ENCODE results near the gene ECEL1. TPM values are rescaled to one million over a fixed set of nuclear protein-coding genes. Genes with fewer than 3 reads are reported as not detected.
A peak's percentile ranks its signal among the peaks of the same experiment; 100 is the strongest.

The ECEL1 gene
- total and polyA plus RNA-seq, 5 donors from 2014 or later: not detected

DNA sequence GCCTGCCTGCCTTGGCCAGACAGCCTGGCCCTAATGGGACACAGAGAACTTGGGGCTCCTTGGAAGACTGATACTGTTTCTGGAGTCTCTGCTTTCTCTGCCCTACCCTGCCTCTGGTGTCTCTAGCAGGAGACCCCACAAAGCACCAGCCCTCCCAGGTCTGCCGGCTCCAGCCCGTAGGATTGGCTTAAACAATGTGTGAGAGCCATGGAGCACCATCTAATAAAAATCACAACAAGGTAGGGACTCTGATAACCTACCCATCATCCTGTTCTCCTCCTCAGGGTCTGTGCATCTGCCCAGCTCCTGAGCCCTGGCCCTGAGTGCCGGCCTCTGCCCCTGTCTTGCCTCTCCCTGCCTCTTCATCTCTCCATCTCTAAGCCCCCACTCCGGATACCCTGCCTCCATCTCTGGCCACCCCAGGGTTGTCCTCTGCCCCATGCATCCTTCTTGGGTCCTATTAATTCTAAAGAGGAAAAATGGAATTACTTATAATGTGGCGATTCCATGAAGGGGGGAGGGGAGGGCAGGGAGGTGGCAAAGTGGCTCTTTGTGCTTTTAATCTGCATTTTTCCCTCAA lies 1.2 kb upstream of the ECEL1 start:
- H3K36me3 ChIP-seq (ENCODE audit: control insufficient read depth, insufficient read depth, low read length): no peaks in the 10 kb centered on the region
- H3K36me3 Mint-ChIP-seq: no peaks in the 10 kb centered on the region
- peaks cover 0 to 14% (median under 1%) of the 10 kb centered on the region in 4 donors for H3K4me1 Mint-ChIP-seq
- H3K27me3 Mint-ChIP-seq: peaks cover 40% of the 10 kb centered on the region
- no peaks in the 10 kb centered on the region for H3K9me3 ChIP-seq (ENCODE audit: control insufficient read depth in 2 of 2, low read length in 2 of 2)
- DNase-seq (no peak), ATAC-seq (ENCODE audit: low read depth in 2 of 2) (no peak)
- H3K4me1 ChIP-seq (ENCODE audit: control insufficient read depth, insufficient read depth, low read length, poor library complexity, severe bottlenecking): peaks cover 8% of the 10 kb centered on the region
- no peak overlapping the region for H3K27ac ChIP-seq (ENCODE audit: insufficient read depth, low read length, poor library complexity, severe bottlenecking)
- peak overlapping the region in 2 of 4 donors; percentile 36 to 38 for H3K4me3 Mint-ChIP-seq
- H3K27ac Mint-ChIP-seq: no peak overlapping the region
- H3K27me3 ChIP-seq (ENCODE audit: control insufficient read depth, insufficient read depth, low read length): peaks cover 4% of the 10 kb centered on the region
- H3K4me3 ChIP-seq (ENCODE audit: low read depth, low read length): no peak overlapping the region
- H3K9me3 Mint-ChIP-seq: peaks cover 0 to 5% (median 0%) of the 10 kb centered on the region in 7 donors

DNA sequence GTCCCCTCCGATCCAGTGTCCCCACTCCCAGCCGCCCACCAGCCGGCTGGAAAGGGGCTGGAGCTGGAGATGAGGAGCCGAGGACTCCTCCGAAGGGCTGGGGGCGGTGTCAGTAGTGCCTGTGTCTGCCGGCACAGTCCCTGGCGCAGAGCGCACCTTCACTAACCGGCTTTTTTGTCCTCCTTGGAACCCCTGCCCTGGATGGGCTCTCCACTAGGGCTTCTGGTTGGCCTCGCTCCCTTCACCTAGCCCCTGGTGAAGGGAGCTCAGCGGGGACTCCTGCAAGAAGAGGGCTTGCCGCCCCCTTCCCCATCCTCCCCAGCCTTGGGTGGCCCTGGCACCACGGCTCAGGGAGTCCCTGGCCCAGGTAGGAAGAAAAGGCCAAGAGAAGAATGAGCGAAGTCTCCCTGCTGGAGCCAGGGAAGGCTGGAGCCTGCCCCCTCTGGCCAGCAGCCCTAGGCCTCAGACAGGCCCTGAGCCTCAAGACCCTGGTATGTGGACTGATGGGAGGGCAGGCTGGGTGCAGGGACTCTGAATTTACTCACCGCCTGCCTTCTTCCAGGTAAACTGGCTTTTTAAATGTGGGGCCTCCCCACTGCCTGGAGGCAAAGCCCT lies 570 bp upstream of the ECEL1 start:
- Mint-ChIP-seq H3K4me3 (peak overlapping the region in 1 of 4 donors; percentile 38), H3K27ac (no peak overlapping the region), H3K9me3 (peaks cover 0 to 3% (median 0%) of the 10 kb centered on the region in 7 donors), H3K27me3 (peaks cover 40% of the 10 kb centered on the region), H3K4me1 (peaks cover 0 to 14% (median under 1%) of the 10 kb centered on the region in 4 donors), H3K36me3 (no peaks in the 10 kb centered on the region)
- DNase-seq (no peak), ATAC-seq (ENCODE audit: low read depth in 2 of 2) (no peak)
- H3K4me3 ChIP-seq (ENCODE audit: low read depth, low read length): no peak overlapping the region
- peaks cover 4% of the 10 kb centered on the region for H3K27me3 ChIP-seq (ENCODE audit: control insufficient read depth, insufficient read depth, low read length)
- peaks cover 8% of the 10 kb centered on the region for H3K4me1 ChIP-seq (ENCODE audit: control insufficient read depth, insufficient read depth, low read length, poor library complexity, severe bottlenecking)
- no peaks in the 10 kb centered on the region for H3K36me3 ChIP-seq (ENCODE audit: control insufficient read depth, insufficient read depth, low read length)
- no peak overlapping the region for H3K27ac ChIP-seq (ENCODE audit: insufficient read depth, low read length, poor library complexity, severe bottlenecking)
- no peaks in the 10 kb centered on the region for H3K9me3 ChIP-seq (ENCODE audit: control insufficient read depth in 2 of 2, low read length in 2 of 2)

DNA sequence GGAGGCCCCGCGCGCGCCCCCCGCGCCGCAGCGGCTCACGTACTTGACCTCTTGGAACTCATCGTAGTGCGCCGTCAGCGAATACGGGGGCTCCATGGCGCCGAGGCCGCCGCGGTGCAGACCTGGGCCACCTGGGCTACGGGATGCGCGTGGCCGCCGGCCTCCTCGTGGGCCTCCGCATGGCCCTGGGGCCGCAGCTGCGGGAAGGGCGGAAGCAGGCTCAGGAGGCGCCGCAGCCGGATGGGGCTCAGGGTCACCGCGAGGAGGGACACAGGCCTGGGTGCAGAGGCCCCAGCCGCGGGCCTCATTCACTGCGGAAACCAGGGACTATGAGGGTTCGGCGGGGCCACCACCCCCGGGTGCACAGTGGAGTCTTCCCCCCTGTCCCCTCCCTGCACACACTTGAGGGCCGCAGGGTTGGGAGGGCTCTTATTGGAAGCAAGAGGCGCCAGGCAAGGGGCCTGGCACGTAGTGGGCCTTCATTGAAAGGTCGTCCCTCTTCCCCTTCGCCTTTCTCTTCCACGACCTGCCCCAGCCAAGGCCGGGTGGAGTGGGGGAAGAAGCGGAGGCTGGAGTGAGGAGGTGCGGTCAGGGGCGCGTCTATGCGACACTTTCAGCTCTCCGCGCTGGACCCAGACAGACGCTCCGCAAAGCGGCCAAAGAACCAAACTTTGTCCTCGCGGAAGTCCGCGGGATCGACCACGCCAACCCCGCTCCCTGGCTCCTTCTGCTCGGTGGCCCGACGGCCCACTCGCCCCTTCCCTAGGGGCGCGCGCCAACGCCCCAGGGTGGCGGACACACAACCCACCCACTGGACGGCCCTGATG lies 863 bp downstream of the ECEL1 start:
- no peaks in the 10 kb centered on the region for H3K36me3 Mint-ChIP-seq
- H3K27ac Mint-ChIP-seq: no peak overlapping the region
- no peak for DNase-seq
- no peak for ATAC-seq (ENCODE audit: low read depth in 2 of 2)
- Histone ChIP-seq H3K27ac (ENCODE audit: insufficient read depth, low read length, poor library complexity, severe bottlenecking) (no peak overlapping the region), H3K9me3 (ENCODE audit: control insufficient read depth in 2 of 2, low read length in 2 of 2) (no peaks in the 10 kb centered on the region), H3K4me1 (ENCODE audit: control insufficient read depth, insufficient read depth, low read length, poor library complexity, severe bottlenecking) (peaks cover 8% of the 10 kb centered on the region), H3K4me3 (ENCODE audit: low read depth, low read length) (no peak overlapping the region), H3K36me3 (ENCODE audit: control insufficient read depth, insufficient read depth, low read length) (no peaks in the 10 kb centered on the region), H3K27me3 (ENCODE audit: control insufficient read depth, insufficient read depth, low read length) (peaks cover 4% of the 10 kb centered on the region)
- peaks cover 0 to 4% (median 0%) of the 10 kb centered on the region in 7 donors for H3K9me3 Mint-ChIP-seq
- H3K27me3 Mint-ChIP-seq: peaks cover 32% of the 10 kb centered on the region
- no peak overlapping the region for H3K4me3 Mint-ChIP-seq
- peaks cover 0 to 14% (median under 1%) of the 10 kb centered on the region in 4 donors for H3K4me1 Mint-ChIP-seq

DNA sequence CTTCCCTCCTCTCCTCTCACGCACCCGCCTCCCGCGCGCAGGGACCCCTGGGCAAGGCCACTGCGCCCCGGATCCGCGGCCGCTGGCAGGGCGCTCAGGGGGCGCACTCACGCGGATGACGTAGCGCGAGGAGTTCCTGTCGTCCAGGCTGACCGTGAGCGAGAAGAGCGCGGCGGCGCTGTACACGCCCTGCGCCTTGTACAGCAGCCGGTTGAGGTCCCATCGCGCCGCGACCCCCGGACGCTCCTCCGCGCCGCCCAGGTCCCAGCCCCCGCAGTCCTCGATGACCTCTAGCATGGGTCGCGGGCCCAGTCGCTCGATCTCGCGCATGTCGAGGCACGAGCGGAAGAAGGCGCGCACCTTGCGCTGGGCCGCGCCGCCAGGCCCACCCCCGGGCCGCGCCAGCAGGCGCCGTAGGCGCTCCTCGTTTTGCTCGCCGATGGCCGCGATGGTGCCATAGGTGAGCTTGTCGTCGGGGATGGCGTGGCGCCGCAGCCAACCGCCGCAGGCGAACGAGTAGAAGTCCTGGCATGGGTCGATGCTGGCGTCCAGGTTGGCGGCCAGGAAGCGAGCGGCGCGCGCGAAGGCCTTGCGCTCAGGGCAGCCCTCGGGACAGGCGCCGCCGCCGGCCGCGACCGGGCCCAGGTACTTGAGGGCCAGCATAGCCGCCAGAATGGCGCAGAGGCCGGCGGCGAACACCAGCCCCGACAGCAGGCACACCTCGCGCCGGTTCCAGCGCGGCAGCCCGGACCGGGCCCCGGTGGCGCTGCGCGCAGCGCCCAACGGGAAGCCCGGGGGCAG lies 1.7 kb downstream of the ECEL1 start:
- Histone ChIP-seq H3K36me3 (ENCODE audit: control insufficient read depth, insufficient read depth, low read length) (no peaks in the 10 kb centered on the region), H3K4me3 (ENCODE audit: low read depth, low read length) (no peak overlapping the region), H3K9me3 (ENCODE audit: control insufficient read depth in 2 of 2, low read length in 2 of 2) (no peaks in the 10 kb centered on the region), H3K4me1 (ENCODE audit: control insufficient read depth, insufficient read depth, low read length, poor library complexity, severe bottlenecking) (peaks cover 8% of the 10 kb centered on the region), H3K27me3 (ENCODE audit: control insufficient read depth, insufficient read depth, low read length) (peaks cover 4% of the 10 kb centered on the region), H3K27ac (ENCODE audit: insufficient read depth, low read length, poor library complexity, severe bottlenecking) (no peak overlapping the region)
- ATAC-seq (ENCODE audit: low read depth in 2 of 2) (no peak), DNase-seq (no peak)
- peaks cover 29% of the 10 kb centered on the region for H3K27me3 Mint-ChIP-seq
- H3K4me3 Mint-ChIP-seq: no peak overlapping the region
- H3K27ac Mint-ChIP-seq: no peak overlapping the region
- H3K9me3 Mint-ChIP-seq: peaks cover 0 to 3% (median 0%) of the 10 kb centered on the region in 7 donors
- no peaks in the 10 kb centered on the region for H3K36me3 Mint-ChIP-seq
- H3K4me1 Mint-ChIP-seq: peaks cover 0 to 14% (median under 1%) of the 10 kb centered on the region in 4 donors

DNA sequence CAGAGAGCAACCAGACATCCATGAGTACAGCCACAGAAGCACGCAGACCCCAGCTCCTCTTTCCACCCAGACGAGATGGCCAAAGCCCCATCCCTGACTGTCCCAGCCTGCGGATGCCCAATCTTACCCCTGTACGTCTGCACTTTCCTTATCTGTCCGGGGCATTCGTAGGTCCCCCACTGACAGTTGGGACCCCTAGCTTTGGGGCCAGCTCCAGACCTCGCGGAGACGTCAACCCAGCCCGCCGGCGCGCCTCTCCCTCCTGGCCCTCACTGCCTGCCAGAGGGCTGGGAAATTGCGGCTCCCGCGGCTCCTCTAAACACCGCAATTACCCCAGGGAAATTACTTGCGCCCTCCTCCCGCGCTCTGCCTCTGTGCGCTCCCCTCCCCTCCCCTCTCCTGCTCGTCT lies 2.3 kb downstream of the ECEL1 start:
- Mint-ChIP-seq H3K4me1 (peaks cover 0 to 14% (median under 1%) of the 10 kb centered on the region in 4 donors), H3K9me3 (peaks cover 0 to 3% (median 0%) of the 10 kb centered on the region in 7 donors), H3K4me3 (peak overlapping the region in 1 of 4 donors; percentile 31), H3K27me3 (peaks cover 29% of the 10 kb centered on the region), H3K27ac (no peak overlapping the region), H3K36me3 (no peaks in the 10 kb centered on the region)
- DNase-seq (no peak), ATAC-seq (ENCODE audit: low read depth in 2 of 2) (no peak)
- Histone ChIP-seq H3K9me3 (ENCODE audit: control insufficient read depth in 2 of 2, low read length in 2 of 2) (no peaks in the 10 kb centered on the region), H3K27ac (ENCODE audit: insufficient read depth, low read length, poor library complexity, severe bottlenecking) (no peak overlapping the region), H3K36me3 (ENCODE audit: control insufficient read depth, insufficient read depth, low read length) (no peaks in the 10 kb centered on the region), H3K27me3 (ENCODE audit: control insufficient read depth, insufficient read depth, low read length) (peaks cover 4% of the 10 kb centered on the region), H3K4me3 (ENCODE audit: low read depth, low read length) (no peak overlapping the region), H3K4me1 (ENCODE audit: control insufficient read depth, insufficient read depth, low read length, poor library complexity, severe bottlenecking) (peaks cover 8% of the 10 kb centered on the region)

DNA sequence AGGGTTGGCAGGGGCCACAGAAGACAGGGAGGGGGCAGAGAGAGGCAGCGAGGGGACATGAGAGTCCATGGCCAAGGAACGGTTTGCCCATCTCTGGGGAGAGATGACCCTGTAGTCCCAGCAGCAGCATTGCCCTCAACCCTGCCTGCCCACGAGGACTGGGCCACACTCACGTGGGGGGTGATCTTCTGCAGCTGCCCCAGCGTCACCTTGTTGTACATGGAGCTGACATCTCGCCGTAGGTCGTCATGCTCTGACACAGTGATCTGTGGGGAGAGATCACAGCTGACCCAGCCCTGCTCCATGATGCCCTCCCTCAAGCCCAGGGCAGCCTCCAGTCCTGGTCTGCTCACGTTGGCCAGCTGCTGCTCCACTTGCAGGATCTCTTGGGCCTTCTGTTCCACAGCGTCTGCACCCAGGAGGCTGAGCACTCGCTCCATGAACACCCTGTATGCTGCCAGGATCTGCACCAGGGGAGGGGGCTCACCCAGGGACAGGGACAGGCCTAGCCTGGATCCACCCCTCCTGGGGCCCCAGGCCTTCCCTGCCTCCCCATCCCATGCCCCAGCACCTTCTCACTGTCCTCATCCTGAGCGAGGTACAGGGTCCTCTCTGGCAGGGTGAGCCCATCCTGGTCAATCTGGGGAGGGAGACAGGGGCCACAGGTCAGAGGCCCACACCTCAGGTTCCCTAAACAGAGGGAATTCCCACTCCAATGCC lies 2.8 kb downstream of the ECEL1 start:
- ATAC-seq (ENCODE audit: low read depth in 2 of 2): no peak
- H3K27me3 ChIP-seq (ENCODE audit: control insufficient read depth, insufficient read depth, low read length): peaks cover 4% of the 10 kb centered on the region
- no peak for DNase-seq
- Mint-ChIP-seq H3K4me3 (peak overlapping the region in 1 of 4 donors; percentile 41), H3K9me3 (peaks cover 0 to 3% (median 0%) of the 10 kb centered on the region in 7 donors), H3K27me3 (peaks cover 29% of the 10 kb centered on the region), H3K27ac (no peak overlapping the region), H3K36me3 (no peaks in the 10 kb centered on the region), H3K4me1 (peaks cover 0 to 14% (median under 1%) of the 10 kb centered on the region in 4 donors)
- peaks cover 8% of the 10 kb centered on the region for H3K4me1 ChIP-seq (ENCODE audit: control insufficient read depth, insufficient read depth, low read length, poor library complexity, severe bottlenecking)
- H3K36me3 ChIP-seq (ENCODE audit: control insufficient read depth, insufficient read depth, low read length): no peaks in the 10 kb centered on the region
- H3K9me3 ChIP-seq (ENCODE audit: control insufficient read depth in 2 of 2, low read length in 2 of 2): no peaks in the 10 kb centered on the region
- no peak overlapping the region for H3K4me3 ChIP-seq (ENCODE audit: low read depth, low read length)
- no peak overlapping the region for H3K27ac ChIP-seq (ENCODE audit: insufficient read depth, low read length, poor library complexity, severe bottlenecking)

Data from CD4-positive, CD25-positive, alpha-beta regulatory T cell (primary cell).